Small intestine (tissue), 7 donors: Measurements from ENCODE around the gene TCF19. TPM values are rescaled to one million over a fixed set of nuclear protein-coding genes. Genes with fewer than 3 reads are reported as not detected.
"Not testable (repeated sequence)": the region's sequence is repeated elsewhere in the genome, so short reads cannot be mapped to it uniquely, and the experiment has no call there.

Experiments used
- DNase-seq, 2 donors: peaks; one replicate each; pipeline versions ENCODE4 v3.0.0 to v3.0.0-alpha.2; 2013
- FAIRE-seq: peaks from 2 replicates; lab custom pipeline; 2012; peaks lifted over from hg19 to GRCh38; lab: Jason Lieb, UNC
- H3K27ac ChIP-seq, 3 donors: one replicate each; pipeline ENCODE4 v1.5.1; 2013; ENCODE audit warnings: low read length in 2 of 3, mild to moderate bottlenecking in 2 of 3, control low read depth in 1 of 3, inconsistent platforms in 1 of 3, low read depth in 1 of 3, moderate library complexity in 1 of 3
- H3K27me3 ChIP-seq, 3 donors: one replicate each; pipeline ENCODE4 v1.6.1; 2013; ENCODE audit warnings: low read length in 3 of 3, inconsistent platforms in 1 of 3; ENCODE audit not compliant: control insufficient read depth in 3 of 3, insufficient read depth in 3 of 3
- H3K36me3 ChIP-seq, 3 donors: one replicate each; pipeline ENCODE4 v1.6.1; 2013; ENCODE audit warnings: low read length in 3 of 3, inconsistent platforms in 1 of 3, low read depth in 1 of 3, mild to moderate bottlenecking in 1 of 3, moderate library complexity in 1 of 3; ENCODE audit not compliant: control insufficient read depth in 3 of 3, insufficient read depth in 2 of 3
- H3K4me1 ChIP-seq, 3 donors: one replicate each; pipeline ENCODE4 v1.6.1; 2013; ENCODE audit warnings: low read length in 2 of 3, inconsistent platforms in 1 of 3, low read depth in 1 of 3, mild to moderate bottlenecking in 1 of 3, moderate library complexity in 1 of 3; ENCODE audit not compliant: control insufficient read depth in 3 of 3, insufficient read depth in 2 of 3
- H3K4me3 ChIP-seq, 3 donors: one replicate each; pipeline ENCODE4 v1.5.1; 2013; ENCODE audit warnings: low read length in 3 of 3, control low read depth in 1 of 3, inconsistent platforms in 1 of 3, low read depth in 1 of 3, mild to moderate bottlenecking in 1 of 3, moderate library complexity in 1 of 3
- H3K9me3 ChIP-seq, 2 donors: one replicate each; pipeline ENCODE4 v1.6.1; 2013; ENCODE audit warnings: low read depth in 1 of 2, low read length in 1 of 2; ENCODE audit not compliant: control insufficient read depth in 2 of 2, insufficient read depth in 1 of 2
- WGBS, 3 donors: extraction: QIAGEN DNeasy Blood & Tissue Kit; methylation state at CpG; one replicate each; pipeline ENCODE4 v1.1.7; 2013; 5-methylcytosine and 5-hydroxymethylcytosine counted together
- polyA plus RNA-seq, 4 donors: library from polyadenylated mRNA; stranded (reverse) in 3 of 4; unstranded in 1 of 4; fragments of 200-250 nt in 3 of 4; fragments of 120-200 nt in 1 of 4; gene quantifications; one replicate each; pipeline versions ENCODE4 v1.2.1 to v1.2.3, GENCODE V29; 2013
- donor health status: healthy with polysubstance abuse.
- donor health status: control.
- donor health status: control.
- donor health status: Bipolar disorder and iron deficiency.
- donor health status: healthy.

The TCF19 gene
- polyA plus RNA-seq, 4 donors, result 1.8 to 12.8 (median 4.9) TPM

- Histone ChIP-seq H3K27ac (no peak overlapping the region), H3K4me3 (no peak overlapping the region), H3K36me3 (no peaks in the 10 kb centered on the region), H3K27me3 (no peaks in the 10 kb centered on the region), H3K4me1 (peaks cover 0 to 4% (median 2%) of the 10 kb centered on the region in 3 donors), H3K9me3 (no peaks in the 10 kb centered on the region)
- 36 to 37% (median 37%) methylated on average over 8 of the region's 8 CpGs for WGBS, 3 donors
- DNase-seq (no peak), FAIRE-seq (no peak)
Measured at GRCh38 chr6:31178143-31179041, 20.0 kb downstream of the TCF19 start.

GRCh38 chr6:31179042-31179386 is 20.6 kb downstream of the TCF19 start:
- Histone ChIP-seq H3K4me3 (no peak overlapping the region), H3K27ac (peak overlapping the region in 2 of 3 donors; percentile 1 to 8), H3K9me3 (no peaks in the 10 kb centered on the region), H3K27me3 (no peaks in the 10 kb centered on the region), H3K36me3 (no peaks in the 10 kb centered on the region), H3K4me1 (peaks cover 0 to 4% (median 2%) of the 10 kb centered on the region in 3 donors)
- DNase-seq (no peak), FAIRE-seq (no peak)
- WGBS, 3 donors, result 36 to 59% (median 53%) methylated on average over 4 of the region's 4 CpGs

GRCh38 chr6:31179896-31180295 is 21.5 kb downstream of the TCF19 start:
- DNase-seq, result no peak
- peaks cover 0 to 4% (median 2%) of the 10 kb centered on the region in 3 donors for H3K4me1 ChIP-seq
- 95 to 97% (median 95%) methylated on average over 8 of the region's 8 CpGs for WGBS, 3 donors
- no peaks in the 10 kb centered on the region for H3K9me3 ChIP-seq
- H3K4me3 ChIP-seq, result peak overlapping the region in 1 of 3 donors; percentile 59
- H3K27me3 ChIP-seq, result no peaks in the 10 kb centered on the region
- H3K27ac ChIP-seq, result no peak overlapping the region
- FAIRE-seq, result no peak
- H3K36me3 ChIP-seq, result no peaks in the 10 kb centered on the region

- Histone ChIP-seq H3K4me1 (peaks cover 0 to 4% (median 2%) of the 10 kb centered on the region in 3 donors), H3K27ac (no peak overlapping the region), H3K4me3 (peak overlapping the region in 1 of 3 donors; percentile 59), H3K9me3 (no peaks in the 10 kb centered on the region), H3K27me3 (no peaks in the 10 kb centered on the region), H3K36me3 (no peaks in the 10 kb centered on the region)
- DNase-seq (peak in 1 of 2 donors; percentile 70), FAIRE-seq (no peak)
- WGBS, 3 donors, result 71 to 96% (median 82%) methylated on average over 26 of the region's 26 CpGs
Measured at GRCh38 chr6:31180500-31180899, 22.1 kb downstream of the TCF19 start.

- not testable (repeated sequence) for H3K4me1 ChIP-seq, H3K27me3 ChIP-seq, DNase-seq, H3K9me3 ChIP-seq, H3K27ac ChIP-seq, FAIRE-seq, H3K36me3 ChIP-seq
- H3K4me3 ChIP-seq, result peak overlapping the region in 1 of 3 donors; percentile 20
- 17 to 42% (median 41%) methylated on average over 2 of the region's 2 CpGs for WGBS, 3 donors
Measured at GRCh38 chr6:31183287-31183686, 24.9 kb downstream of the TCF19 start.

- H3K9me3 ChIP-seq, H3K27ac ChIP-seq, DNase-seq, H3K4me1 ChIP-seq, H3K27me3 ChIP-seq, FAIRE-seq, H3K36me3 ChIP-seq: not testable (repeated sequence)
- WGBS, 3 donors, result 12 to 53% (median 39%) methylated on average over 6 of the region's 6 CpGs
- H3K4me3 ChIP-seq, result peak overlapping the region in 1 of 3 donors; percentile 37
Measured at GRCh38 chr6:31183859-31184258, 25.5 kb downstream of the TCF19 start.

- not testable (repeated sequence) for H3K27me3 ChIP-seq, H3K9me3 ChIP-seq, DNase-seq, H3K4me1 ChIP-seq, FAIRE-seq, H3K36me3 ChIP-seq
- Histone ChIP-seq H3K27ac (peak overlapping the region in 2 of 3 donors; percentile 42 to 96), H3K4me3 (peak overlapping the region in 1 of 3 donors; percentile 55)
- 11 to 40% (median 23%) methylated on average over 4 of the region's 4 CpGs for WGBS, 3 donors
Measured at GRCh38 chr6:31185695-31186051, 27.3 kb downstream of the TCF19 start.

- Histone ChIP-seq H3K27ac (peak overlapping the region in 2 of 3 donors; percentile 68 to 96), H3K9me3 (no peaks in the 10 kb centered on the region), H3K27me3 (no peaks in the 10 kb centered on the region), H3K36me3 (no peaks in the 10 kb centered on the region), H3K4me1 (no peaks in the 10 kb centered on the region), H3K4me3 (peak overlapping the region in 2 of 3 donors; percentile 12 to 55)
- FAIRE-seq, result no peak
- WGBS, 3 donors, result 10 to 53% (median 36%) methylated on average over 24 of the region's 24 CpGs
- DNase-seq, result peak in 1 of 2 donors; percentile 91
Measured at GRCh38 chr6:31186052-31186734, 27.8 kb downstream of the TCF19 start.
